ENCODE results near the gene GDPD4.

GRCh38 chr11:77175869-77176539 lies 125.5 kb downstream of the GDPD4 start:
- TF ChIP-seq, protein P1, sequence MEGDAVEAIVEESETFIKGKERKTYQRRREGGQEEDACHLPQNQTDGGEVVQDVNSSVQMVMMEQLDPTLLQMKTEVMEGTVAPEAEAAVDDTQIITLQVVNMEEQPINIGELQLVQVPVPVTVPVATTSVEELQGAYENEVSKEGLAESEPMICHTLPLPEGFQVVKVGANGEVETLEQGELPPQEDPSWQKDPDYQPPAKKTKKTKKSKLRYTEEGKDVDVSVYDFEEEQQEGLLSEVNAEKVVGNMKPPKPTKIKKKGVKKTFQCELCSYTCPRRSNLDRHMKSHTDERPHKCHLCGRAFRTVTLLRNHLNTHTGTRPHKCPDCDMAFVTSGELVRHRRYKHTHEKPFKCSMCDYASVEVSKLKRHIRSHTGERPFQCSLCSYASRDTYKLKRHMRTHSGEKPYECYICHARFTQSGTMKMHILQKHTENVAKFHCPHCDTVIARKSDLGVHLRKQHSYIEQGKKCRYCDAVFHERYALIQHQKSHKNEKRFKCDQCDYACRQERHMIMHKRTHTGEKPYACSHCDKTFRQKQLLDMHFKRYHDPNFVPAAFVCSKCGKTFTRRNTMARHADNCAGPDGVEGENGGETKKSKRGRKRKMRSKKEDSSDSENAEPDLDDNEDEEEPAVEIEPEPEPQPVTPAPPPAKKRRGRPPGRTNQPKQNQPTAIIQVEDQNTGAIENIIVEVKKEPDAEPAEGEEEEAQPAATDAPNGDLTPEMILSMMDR (conservative IDR thresholded peaks at IDR 0.05; ENCODE audit: low read depth, low read length) = no peak
- TF ChIP-seq EZH2 (IDR thresholded peaks at IDR 0.05; ENCODE audit: low read length, unreplicated experiment) = no peak

Measured in PC-3 (cell line).